Cardiac muscle cell (in vitro differentiated cells and primary cell): ENCODE results near the gene MAGEB1. TPM values are rescaled to one million over a fixed set of nuclear protein-coding genes. Genes with fewer than 3 reads are reported as not detected.

Experiments used
- DNase-seq, 2 donors: peaks; one replicate each; pipeline versions ENCODE4 v3.0.0 to v3.0.0-alpha.2; 2010 to 2017; ENCODE audit warnings: low read depth in 1 of 2, low spot score in 1 of 2
- H3K27ac ChIP-seq: fragments of 200-600 bp; sonication (generic); 2 replicates; pipeline ENCODE4 v1.5.1; 2016
- H3K27me3 ChIP-seq: fragments of 200-600 bp; sonication (generic); 2 replicates; pipeline ENCODE4 v1.6.0; 2016; ENCODE audit warnings: control low read depth
- H3K36me3 ChIP-seq: fragments of 200-600 bp; sonication (generic); 2 replicates; pipeline ENCODE4 v1.5.1; 2016; ENCODE audit warnings: control low read depth
- H3K4me1 ChIP-seq: fragments of 200-600 bp; sonication (generic); 2 replicates; pipeline ENCODE4 v1.8.1; 2017; ENCODE audit warnings: low read depth, mild to moderate bottlenecking, mixed run types
- H3K4me3 ChIP-seq: fragments of 200-600 bp; sonication (generic); 2 replicates; pipeline ENCODE4 v1.5.1; 2016; ENCODE audit warnings: mild to moderate bottlenecking
- H3K9me3 ChIP-seq: fragments of 200-600 bp; sonication (generic); 2 replicates; pipeline ENCODE4 v1.5.1; 2017; ENCODE audit warnings: low read depth, mild to moderate bottlenecking, control low read depth
- CTCF ChIP-seq: IDR thresholded peaks from 2 replicates; pipeline ENCODE4 v1.5.1; 2012; ENCODE audit warnings: low read depth, mild to moderate bottlenecking, low read length
- polyA plus RNA-seq: library from polyadenylated mRNA; unstranded; fragments of >200 nt; fragmentation: Nextera tagmentation; extraction: Ambion mirVana; gene quantifications from 2 replicates; pipeline ENCODE4 v1.2.1, GENCODE V29; 2016
- total RNA-seq: library from RNA; depleted of rRNA; stranded (reverse); fragments of >200 nt; gene quantifications from 2 replicates; pipeline ENCODE4 v1.2.3, GENCODE V29; 2016

Gene MAGEB1
- total and polyA plus RNA-seq, 2 experiments from 2014 or later, result not detected

GRCh38 chrX:30275498-30275897 lies 28.6 kb downstream of the MAGEB1 start:
- Histone ChIP-seq H3K27me3 (no peaks in the 10 kb centered on the region), H3K36me3 (no peaks in the 10 kb centered on the region), H3K9me3 (no peaks in the 10 kb centered on the region), H3K27ac (no peak overlapping the region), H3K4me3 (no peak overlapping the region), H3K4me1 (no peaks in the 10 kb centered on the region)
- peak; percentile 25 for TF ChIP-seq CTCF
- DNase-seq, result peak; percentile 19 to 38

GRCh38 chrX:30278365-30278764 lies 31.4 kb downstream of the MAGEB1 start:
- H3K36me3 ChIP-seq, result no peaks in the 10 kb centered on the region
- H3K27me3 ChIP-seq, result no peaks in the 10 kb centered on the region
- H3K4me1 ChIP-seq, result no peaks in the 10 kb centered on the region
- TF ChIP-seq CTCF, result no peak
- no peak overlapping the region for H3K27ac ChIP-seq
- H3K9me3 ChIP-seq, result no peaks in the 10 kb centered on the region
- DNase-seq, result peak in 1 of 2 donors; percentile 32
- no peak overlapping the region for H3K4me3 ChIP-seq

- H3K4me3 ChIP-seq, result no peak overlapping the region
- no peak overlapping the region for H3K27ac ChIP-seq
- no peak for DNase-seq
- H3K27me3 ChIP-seq, result no peaks in the 10 kb centered on the region
- no peaks in the 10 kb centered on the region for H3K4me1 ChIP-seq
- H3K9me3 ChIP-seq, result no peaks in the 10 kb centered on the region
- no peaks in the 10 kb centered on the region for H3K36me3 ChIP-seq
- TF ChIP-seq CTCF, result no peak
Observed at GRCh38 chrX:30280428-30280827, 33.5 kb downstream of the MAGEB1 start.

GRCh38 chrX:30282527-30282926 lies 35.6 kb downstream of the MAGEB1 start:
- no peak for DNase-seq
- no peak overlapping the region for H3K27ac ChIP-seq
- no peaks in the 10 kb centered on the region for H3K27me3 ChIP-seq
- H3K4me1 ChIP-seq, result no peaks in the 10 kb centered on the region
- no peak for TF ChIP-seq CTCF
- H3K4me3 ChIP-seq, result no peak overlapping the region
- H3K9me3 ChIP-seq, result no peaks in the 10 kb centered on the region
- no peaks in the 10 kb centered on the region for H3K36me3 ChIP-seq

- Histone ChIP-seq H3K27ac (no peak overlapping the region), H3K4me3 (no peak overlapping the region), H3K36me3 (no peaks in the 10 kb centered on the region), H3K27me3 (no peaks in the 10 kb centered on the region), H3K4me1 (no peaks in the 10 kb centered on the region), H3K9me3 (no peaks in the 10 kb centered on the region)
- TF ChIP-seq CTCF, result no peak
- DNase-seq, result peak in 1 of 2 donors; percentile 85
Observed at GRCh38 chrX:30283456-30284200, 36.7 kb downstream of the MAGEB1 start.
